ENCODE data around the gene ENAM.
"Not testable (repeated sequence)": the region's sequence is repeated elsewhere in the genome, so short reads cannot be mapped to it uniquely, and the experiment has no call there.

ENAM gene

DNA sequence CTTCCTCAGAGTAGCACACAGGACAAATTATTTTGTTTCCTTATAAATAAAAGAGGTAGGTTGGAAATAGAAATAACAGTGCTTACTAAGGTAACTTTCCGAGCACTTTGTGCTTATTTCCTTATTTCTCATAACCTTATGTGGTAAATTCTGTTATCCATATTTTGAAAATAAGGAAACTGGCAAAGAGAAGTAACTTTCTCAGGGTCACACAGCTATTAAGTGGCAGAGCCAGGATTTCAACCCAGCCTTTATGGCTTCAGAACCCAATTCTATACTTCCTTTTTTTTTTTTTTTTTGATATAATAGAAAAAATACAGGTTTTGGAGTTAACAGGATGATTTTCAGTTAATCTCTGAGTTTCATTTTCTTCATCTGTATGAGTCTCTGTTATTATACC, 63.1 kb downstream of the ENAM start:
- DNase-seq (ENCODE audit: insufficient read length, low spot score) (no peak), FAIRE-seq (no peak)
- TF ChIP-seq, protein P1, sequence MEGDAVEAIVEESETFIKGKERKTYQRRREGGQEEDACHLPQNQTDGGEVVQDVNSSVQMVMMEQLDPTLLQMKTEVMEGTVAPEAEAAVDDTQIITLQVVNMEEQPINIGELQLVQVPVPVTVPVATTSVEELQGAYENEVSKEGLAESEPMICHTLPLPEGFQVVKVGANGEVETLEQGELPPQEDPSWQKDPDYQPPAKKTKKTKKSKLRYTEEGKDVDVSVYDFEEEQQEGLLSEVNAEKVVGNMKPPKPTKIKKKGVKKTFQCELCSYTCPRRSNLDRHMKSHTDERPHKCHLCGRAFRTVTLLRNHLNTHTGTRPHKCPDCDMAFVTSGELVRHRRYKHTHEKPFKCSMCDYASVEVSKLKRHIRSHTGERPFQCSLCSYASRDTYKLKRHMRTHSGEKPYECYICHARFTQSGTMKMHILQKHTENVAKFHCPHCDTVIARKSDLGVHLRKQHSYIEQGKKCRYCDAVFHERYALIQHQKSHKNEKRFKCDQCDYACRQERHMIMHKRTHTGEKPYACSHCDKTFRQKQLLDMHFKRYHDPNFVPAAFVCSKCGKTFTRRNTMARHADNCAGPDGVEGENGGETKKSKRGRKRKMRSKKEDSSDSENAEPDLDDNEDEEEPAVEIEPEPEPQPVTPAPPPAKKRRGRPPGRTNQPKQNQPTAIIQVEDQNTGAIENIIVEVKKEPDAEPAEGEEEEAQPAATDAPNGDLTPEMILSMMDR (IDR thresholded peaks at IDR 0.05; ENCODE audit: insufficient read depth, missing control alignments): no peak

DNA sequence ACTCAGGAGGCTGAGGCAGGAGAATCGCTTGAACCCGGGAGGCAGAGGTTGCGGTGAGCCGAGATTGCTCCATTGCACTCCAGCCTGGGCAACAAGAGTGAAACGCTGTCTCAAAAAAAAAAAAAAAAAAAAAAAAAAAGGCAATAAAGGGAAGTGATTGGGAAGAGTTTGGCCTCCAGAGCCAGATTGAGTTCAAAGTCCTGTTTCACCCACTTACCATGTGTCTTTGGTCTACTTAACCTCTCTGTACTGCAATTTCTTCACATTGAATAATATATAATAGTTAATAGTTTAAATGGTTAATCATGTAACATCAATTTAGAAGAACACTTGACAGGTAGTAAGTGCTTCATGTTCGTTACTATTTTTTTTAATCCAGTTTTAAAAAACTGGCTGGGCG, 66.1 kb downstream of the ENAM start:
- not testable (repeated sequence) for FAIRE-seq; DNase-seq (ENCODE audit: insufficient read length, low spot score)

Data from D721Med (cell line).